ENCODE data around the gene HEPACAM2. TPM values are rescaled to one million over a fixed set of nuclear protein-coding genes. Genes with fewer than 3 reads are reported as not detected.

Gene HEPACAM2
- total and polyA plus RNA-seq, 2 of the 8 experiments (the other 6 are each of a cell fraction or from before 2014, with no cell fraction given): not detected

GRCh38 chr7:93146036-93146435 lies 80.2 kb downstream of the HEPACAM2 start:
- no peak for DNase-seq (ENCODE audit: low read depth in 1 of 2, low spot score in 2 of 2)
- no peak overlapping the region for H2AFZ ChIP-seq (ENCODE audit: low read length)
- FAIRE-seq: no peak
- no peak overlapping the region for H3K18ac ChIP-seq (ENCODE audit: extremely low read depth, low read length)
- no peak overlapping the region for H2AK5ac ChIP-seq (ENCODE audit: low read depth, low read length)
- TF ChIP-seq TEAD4 (IDR thresholded peaks at IDR 0.05; ENCODE audit: low read depth, low read length) (peak; percentile 55; the same call in 1 of the 2 replicates), KDM4A (IDR thresholded peaks at IDR 0.05; ENCODE audit: low read depth, low read length, severe bottlenecking) (no peak), KDM1A (IDR thresholded peaks at IDR 0.05; ENCODE audit: borderline replicate concordance, low read length) (no peak), RFX5 (IDR thresholded peaks at IDR 0.05; ENCODE audit: borderline replicate concordance, low read depth, low read length) (no peak), PHF8 (conservative IDR thresholded peaks at IDR 0.05; ENCODE audit: low read depth, low read length) (no peak), ATF3 (IDR thresholded peaks at IDR 0.05; ENCODE audit: insufficient read depth, low read depth, low read length) (no peak), SIRT6 (IDR thresholded peaks at IDR 0.05; ENCODE audit: low read length) (no peak), RAD21 (IDR thresholded peaks at IDR 0.05 in 1 of 2, conservative IDR thresholded peaks at IDR 0.05 in 1 of 2; ENCODE audit: low read depth in 2 of 2, low read length in 2 of 2) (peak; percentile 22; a peak in 2 of 4 replicates)
- TF ChIP-seq, protein P1, sequence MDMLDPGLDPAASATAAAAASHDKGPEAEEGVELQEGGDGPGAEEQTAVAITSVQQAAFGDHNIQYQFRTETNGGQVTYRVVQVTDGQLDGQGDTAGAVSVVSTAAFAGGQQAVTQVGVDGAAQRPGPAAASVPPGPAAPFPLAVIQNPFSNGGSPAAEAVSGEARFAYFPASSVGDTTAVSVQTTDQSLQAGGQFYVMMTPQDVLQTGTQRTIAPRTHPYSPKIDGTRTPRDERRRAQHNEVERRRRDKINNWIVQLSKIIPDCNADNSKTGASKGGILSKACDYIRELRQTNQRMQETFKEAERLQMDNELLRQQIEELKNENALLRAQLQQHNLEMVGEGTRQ (IDR thresholded peaks at IDR 0.05; ENCODE audit: low read length): no peak
- H2BK15ac ChIP-seq (ENCODE audit: low read length): no peak overlapping the region
- ChIA-PET POLR2A (ENCODE audit: partially characterized antibody) (interaction anchor here (0.7 kb wide), 1 partner anchor 324 kb away, joined by 3 read pairs; no protein-coding TSS in a partner anchor), CTCF (ENCODE audit: partially characterized antibody) (interaction anchor here (1.2 kb wide), 1 partner anchor 10 kb away, joined by 5 read pairs; no protein-coding TSS in a partner anchor)
- H3K27me3 ChIP-seq (replicated peaks in 1 of 4; ENCODE audit: control insufficient read depth in 3 of 4, extremely low read depth in 1 of 4, insufficient read depth in 3 of 4, low read length in 3 of 4): no peaks in the 10 kb centered on the region
- H3K23ac ChIP-seq (ENCODE audit: insufficient read length): no peak overlapping the region
- no peaks in the 10 kb centered on the region for H3K23me2 ChIP-seq (ENCODE audit: low read depth, low read length)
- H3K9me3 ChIP-seq (ENCODE audit: insufficient read depth in 2 of 2, low read depth in 1 of 2, low read length in 1 of 2): no peaks in the 10 kb centered on the region
- H4K20me1 ChIP-seq (replicated peaks in 1 of 2; ENCODE audit: control insufficient read depth in 1 of 2, insufficient read depth in 2 of 2, low read length in 2 of 2): no peaks in the 10 kb centered on the region
- no peak overlapping the region for H2BK12ac ChIP-seq (ENCODE audit: low read depth, low read length)
- no peak overlapping the region for H3K14ac ChIP-seq (ENCODE audit: insufficient read length)
- H2BK20ac ChIP-seq (ENCODE audit: low read length): no peak overlapping the region
- H3K79me2 ChIP-seq (ENCODE audit: control insufficient read depth in 1 of 2, insufficient read depth in 2 of 2, low read length in 2 of 2): no peaks in the 10 kb centered on the region
- H3K79me1 ChIP-seq (ENCODE audit: low read depth, low read length): no peaks in the 10 kb centered on the region
- H3K56ac ChIP-seq (replicated peaks; ENCODE audit: insufficient read length, low read depth, low read length): no peak overlapping the region
- no peak overlapping the region for H3K4ac ChIP-seq (replicated peaks; ENCODE audit: insufficient read length, low read depth, low read length)
- H3K27ac ChIP-seq (ENCODE audit: low read depth, low read length): no peak overlapping the region
- H2BK5ac ChIP-seq (ENCODE audit: low read depth, low read length): no peak overlapping the region
- no peaks in the 10 kb centered on the region for H3K36me3 ChIP-seq (ENCODE audit: control insufficient read depth in 2 of 4, insufficient read depth in 4 of 4, low read length in 3 of 4)
- no peak overlapping the region for H4K5ac ChIP-seq (ENCODE audit: insufficient read length, low read depth, low read length)
- 92% methylated on average over 1 of the region's 1 CpG; no CpG with 5 or more reads in 1 of the 2 experiments for WGBS, 2 experiments (ENCODE audit: extremely low coverage in 1 of 2, insufficient coverage in 1 of 2, insufficient read length in 1 of 2, insufficient replicate concordance in 2 of 2, low coverage in 1 of 2, low lambda C conversion rate in 2 of 2, missing lambda C conversion rate in 1 of 2)
- no peak overlapping the region for H3K9ac ChIP-seq (replicated peaks in 1 of 4; ENCODE audit: extremely low read depth in 1 of 4, low read depth in 3 of 4, low read length in 3 of 4)
- H3K4me2 ChIP-seq (ENCODE audit: insufficient read depth in 1 of 2, low read depth in 2 of 2, low read length in 2 of 2): no peak overlapping the region
- H4K8ac ChIP-seq (ENCODE audit: extremely low read depth, insufficient read depth, low read length): no peak overlapping the region
- H2BK120ac ChIP-seq (replicated peaks; ENCODE audit: low read depth, low read length): no peak overlapping the region
- H3K4me1 ChIP-seq (replicated peaks in 1 of 4; ENCODE audit: control insufficient read depth in 3 of 4, insufficient read depth in 4 of 4, low read length in 3 of 4): 0 out of 7 replicates have a peak, but pooled peaks cover 0 to 2% (median under 1%) of the 10 kb centered on the region in 4 experiments
- H3K4me3 ChIP-seq (ENCODE audit: extremely low read depth in 1 of 4, insufficient read depth in 2 of 4, low read depth in 3 of 4, low read length in 4 of 4): no peak overlapping the region
- H4K91ac ChIP-seq (replicated peaks; ENCODE audit: insufficient read length, low read length): no peak overlapping the region
